Measurements from ENCODE around the gene PTBP3.
A peak's percentile ranks its signal among the peaks of the same experiment; 100 is the strongest.
"Not testable (repeated sequence)": the region's sequence is repeated elsewhere in the genome, so short reads cannot be mapped to it uniquely, and the experiment has no call there.

The PTBP3 gene

GRCh38 chr9:112322701-112323377 lies 10.6 kb downstream of the PTBP3 start:
- no peak for DNase-seq

- no peak for DNase-seq
Observed at GRCh38 chr9:112316258-112316943, 17.0 kb downstream of the PTBP3 start.

- DNase-seq: no peak
Observed at GRCh38 chr9:112315331-112316257, 17.8 kb downstream of the PTBP3 start.

GRCh38 chr9:112312139-112312538 lies 21.3 kb downstream of the PTBP3 start:
- DNase-seq: no peak

GRCh38 chr9:112311497-112311896 lies 21.9 kb downstream of the PTBP3 start:
- DNase-seq: no peak

- DNase-seq: no peak
Observed at GRCh38 chr9:112310826-112311225, 22.6 kb downstream of the PTBP3 start.

GRCh38 chr9:112308588-112308987 lies 24.8 kb downstream of the PTBP3 start:
- DNase-seq: peak; percentile 17

- DNase-seq: no peak
Observed at GRCh38 chr9:112301420-112301819, 32.0 kb downstream of the PTBP3 start.

- no peak for DNase-seq
Observed at GRCh38 chr9:112299514-112299913, 33.9 kb downstream of the PTBP3 start.

- DNase-seq: no peak
Observed at GRCh38 chr9:112296929-112297328, 36.5 kb downstream of the PTBP3 start.

GRCh38 chr9:112295174-112295573 lies 38.2 kb downstream of the PTBP3 start:
- DNase-seq: no peak

GRCh38 chr9:112288029-112288428 lies 45.4 kb downstream of the PTBP3 start:
- no peak for DNase-seq

GRCh38 chr9:112286926-112287325 lies 46.5 kb downstream of the PTBP3 start:
- DNase-seq: no peak

- no peak for DNase-seq
Observed at GRCh38 chr9:112285056-112285455, 48.4 kb downstream of the PTBP3 start.

GRCh38 chr9:112283582-112284253 lies 49.7 kb downstream of the PTBP3 start:
- no peak for DNase-seq

GRCh38 chr9:112282841-112283240 lies 50.6 kb downstream of the PTBP3 start:
- DNase-seq: not testable (repeated sequence)

GRCh38 chr9:112280904-112281303 lies 52.5 kb downstream of the PTBP3 start:
- no peak for DNase-seq

GRCh38 chr9:112279501-112279900 lies 53.9 kb downstream of the PTBP3 start:
- no peak for DNase-seq

GRCh38 chr9:112278152-112278551 lies 55.3 kb downstream of the PTBP3 start:
- DNase-seq: no peak

GRCh38 chr9:112274600-112274999 lies 58.8 kb downstream of the PTBP3 start:
- no peak for DNase-seq

- no peak for DNase-seq
Observed at GRCh38 chr9:112273876-112274275, 59.5 kb downstream of the PTBP3 start.

- DNase-seq: no peak
Observed at GRCh38 chr9:112271466-112272098, 61.8 kb downstream of the PTBP3 start.

- no peak for DNase-seq
Observed at GRCh38 chr9:112268413-112268812, 65.0 kb downstream of the PTBP3 start.
